T-cell (primary cell): ENCODE data around the gene ESPN. TPM values are rescaled to one million over a fixed set of nuclear protein-coding genes. Genes with fewer than 3 reads are reported as not detected.
"Not testable (repeated sequence)": the region's sequence is repeated elsewhere in the genome, so short reads cannot be mapped to it uniquely, and the experiment has no call there.

Source experiments
- ATAC-seq, 4 experiments: fragments of 200-7000 bp in 3 of 4; fragments of 150-1000 bp in 1 of 4; cut with Tn5 transposase; replicated peaks in 1 of 4; 1 replicate in 3 of 4; 2 replicates in 1 of 4; pipeline ENCODE4 v1.10.0; 2021; ENCODE audit warnings: moderate library complexity in 3 of 4, mild to moderate bottlenecking in 2 of 4, moderate number of reproducible peaks in 1 of 4
- CTCF ChIA-PET, 2 donors: fragments of 300-600 bp; sonication (Branson Sonifier 250); formaldehyde crosslinking; loops; one replicate each; lab custom pipeline; 2022; ENCODE audit warnings: antibody characterized with exemption in 2 of 2; lab: Charles Lee
- POLR2A ChIA-PET, 2 donors: fragments of 300-600 bp; sonication (Branson Sonifier 250); formaldehyde crosslinking; loops; one replicate each; lab custom pipeline; 2022; ENCODE audit warnings: antibody characterized with exemption in 2 of 2; lab: Charles Lee
- DNase-seq, 35 experiments: peaks; one replicate each; pipeline versions ENCODE4 v3.0.0 to v3.0.0-alpha.2; 2013 to 2023
- H3K27ac ChIP-seq: one replicate; pipeline ENCODE4 v1.5.1; 2013; ENCODE audit warnings: low read length
- H3K27me3 ChIP-seq, 2 experiments: replicated peaks in 1 of 2; 1 replicate in 1 of 2; 2 replicates in 1 of 2; pipeline versions ENCODE4 v1.6.1 to v1.7.0; 2013; ENCODE audit warnings: low read length in 1 of 2, mixed read lengths in 1 of 2; ENCODE audit not compliant: control insufficient read depth in 2 of 2, insufficient read depth in 2 of 2; ENCODE audit errors: extremely low read depth in 1 of 2
- H3K36me3 ChIP-seq, 2 donors: 1 replicate in 1 of 2; 2 replicates in 1 of 2; pipeline versions ENCODE4 v1.6.1 to v1.7.0; 2013; ENCODE audit warnings: low read length in 1 of 2; ENCODE audit not compliant: control insufficient read depth in 2 of 2, insufficient read depth in 1 of 2; ENCODE audit errors: extremely low read depth in 1 of 2
- H3K4me1 ChIP-seq, 2 experiments: 1 replicate in 1 of 2; 2 replicates in 1 of 2; pipeline versions ENCODE4 v1.6.1 to v1.7.0; 2013; ENCODE audit warnings: low read length in 2 of 2, mixed read lengths in 1 of 2; ENCODE audit not compliant: insufficient read depth in 2 of 2, control insufficient read depth in 1 of 2; ENCODE audit errors: extremely low read depth in 1 of 2
- H3K4me3 ChIP-seq, 2 donors: 1 replicate in 1 of 2; 2 replicates in 1 of 2; pipeline versions ENCODE4 v1.5.1 to v1.7.0; 2013; ENCODE audit warnings: mild to moderate bottlenecking in 2 of 2, low read length in 1 of 2, moderate library complexity in 1 of 2; ENCODE audit not compliant: control insufficient read depth in 1 of 2; ENCODE audit errors: extremely low read depth in 1 of 2
- H3K9me3 ChIP-seq: 2 replicates; pipeline ENCODE4 v1.7.0; 2013
- H3K27ac Mint-ChIP-seq, 2 donors: one replicate each; pipeline ENCODE4 v1.8.0; 2020 to 2021; ENCODE audit warnings: mild to moderate bottlenecking in 2 of 2, mixed read lengths in 2 of 2
- H3K27me3 Mint-ChIP-seq, 2 donors: one replicate each; pipeline ENCODE4 v1.8.0; 2021 to 2022; ENCODE audit warnings: mixed read lengths in 2 of 2
- H3K36me3 Mint-ChIP-seq: one replicate; pipeline ENCODE4 v1.8.0; 2021; ENCODE audit warnings: mixed read lengths
- H3K4me1 Mint-ChIP-seq, 3 donors: one replicate each; pipeline ENCODE4 v1.8.0; 2020 to 2022; ENCODE audit warnings: mixed read lengths in 3 of 3, mild to moderate bottlenecking in 1 of 3
- H3K4me3 Mint-ChIP-seq, 3 donors: one replicate each; pipeline ENCODE4 v1.8.0; 2020 to 2022; ENCODE audit warnings: mild to moderate bottlenecking in 3 of 3, mixed read lengths in 3 of 3, moderate library complexity in 3 of 3
- H3K9me3 Mint-ChIP-seq, 3 donors: one replicate each; pipeline ENCODE4 v1.8.0; 2020 to 2022; ENCODE audit warnings: mixed read lengths in 3 of 3
- WGBS: methylation state at CpG from one replicate; pipeline ENCODE4 v1.1.5; 2013; ENCODE audit warnings: missing lambda C conversion rate; ENCODE audit not compliant: insufficient coverage; 5-methylcytosine and 5-hydroxymethylcytosine counted together
- total RNA-seq, 35 experiments: library from RNA in 6 of 35; stranded (reverse) in 6 of 35; fragments of 120-200 nt in 1 of 35; gene quantifications; one replicate each; pipeline versions ENCODE4 v1.2.1 to v1.2.4 and lab custom pipeline; 2013 to 2026

The ESPN gene
- total RNA-seq, 5 donors from 2014 or later (not counting 1 experiment from before 2014, with no cell fraction given): 2.1 to 9.2 (median 6.2) TPM

DNA sequence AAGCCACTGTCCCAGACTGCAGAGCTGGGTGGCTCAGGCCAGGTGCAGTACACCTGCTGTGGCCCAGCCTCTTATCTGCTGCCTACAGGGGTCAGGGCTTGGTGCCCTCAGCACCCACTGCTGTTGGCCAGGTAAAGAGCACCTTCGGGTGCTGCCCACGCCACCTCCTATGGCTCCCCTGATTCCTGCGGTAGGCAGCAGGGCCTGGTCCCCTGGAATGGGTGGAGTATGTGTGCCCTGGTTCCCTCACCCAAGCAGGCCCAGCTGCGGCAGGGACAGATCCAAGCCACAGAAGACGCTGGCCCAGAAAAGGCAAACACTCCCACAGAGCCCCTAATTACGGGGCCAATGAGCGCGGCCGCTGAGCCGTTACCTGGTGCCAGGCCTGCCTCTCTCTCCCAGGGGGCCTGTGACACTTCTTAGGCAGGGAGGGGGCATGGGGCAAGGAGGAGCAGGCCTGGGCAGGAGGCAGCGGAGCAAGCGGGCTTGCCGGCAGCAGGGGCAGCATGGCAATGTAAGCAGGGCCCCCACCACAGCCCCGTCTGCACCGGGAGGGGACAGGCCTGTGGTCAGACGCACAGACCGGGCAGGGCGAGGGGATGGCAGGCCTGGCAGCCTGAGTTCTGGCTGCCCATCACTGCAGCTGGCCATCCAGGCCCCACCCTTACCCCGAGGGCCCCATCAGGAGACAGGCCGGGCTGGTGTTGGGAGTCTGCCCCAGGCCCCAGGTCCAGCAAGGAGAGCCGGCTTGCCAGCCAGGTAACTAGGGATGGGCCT lies 19.0 kb downstream of the ESPN start:
- Mint-ChIP-seq H3K4me3 (no peak overlapping the region), H3K27ac (no peak overlapping the region), H3K9me3 (no peaks in the 10 kb centered on the region), H3K4me1 (peaks cover 11 to 24% (median 14%) of the 10 kb centered on the region in 3 donors), H3K27me3 (peaks cover 21 to 45% of the 10 kb centered on the region in 2 donors), H3K36me3 (no peaks in the 10 kb centered on the region)
- 91% methylated on average over 16 of the region's 21 CpGs for WGBS
- Histone ChIP-seq H3K27ac (no peak overlapping the region), H3K36me3 (no peaks in the 10 kb centered on the region), H3K9me3 (no peaks in the 10 kb centered on the region), H3K4me1 (peaks cover 5 to 36% of the 10 kb centered on the region in 2 experiments), H3K4me3 (no peak overlapping the region), H3K27me3 (peaks cover 0 to 78% of the 10 kb centered on the region in 2 experiments)
- ChIA-PET POLR2A (no interaction called here), CTCF (interaction anchor here (0.5 to 1.0 kb wide), 6 partner anchors 14 to 201 kb away, joined by 3 to 6 read pairs (median 4); no protein-coding TSS in a partner anchor)
- DNase-seq (no peak), ATAC-seq (no peak)

DNA sequence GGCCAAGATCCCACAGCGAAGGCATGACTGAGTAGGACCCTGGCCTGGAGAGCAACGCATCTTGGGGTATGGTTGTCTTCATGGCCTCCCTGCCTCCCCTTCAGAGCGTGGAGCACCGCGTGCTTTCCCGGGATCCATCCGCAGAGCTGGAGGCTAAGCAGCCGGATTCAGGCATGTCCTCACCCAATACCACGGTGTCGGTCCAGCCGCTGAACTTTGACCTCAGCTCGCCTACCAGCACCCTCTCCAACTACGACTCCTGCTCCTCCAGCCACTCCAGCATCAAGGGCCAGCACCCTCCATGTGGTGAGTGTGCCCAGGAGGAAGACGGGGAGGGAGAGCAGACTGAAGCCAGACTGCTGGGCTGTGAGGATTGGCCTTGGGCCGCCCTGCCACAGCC lies 19.8 kb downstream of the ESPN start:
- Mint-ChIP-seq H3K9me3 (no peaks in the 10 kb centered on the region), H3K27ac (no peak overlapping the region), H3K4me3 (no peak overlapping the region), H3K4me1 (peaks cover 14 to 26% (median 15%) of the 10 kb centered on the region in 3 donors), H3K27me3 (peaks cover 23 to 46% of the 10 kb centered on the region in 2 donors), H3K36me3 (no peaks in the 10 kb centered on the region)
- Histone ChIP-seq H3K4me1 (peaks cover 5 to 41% of the 10 kb centered on the region in 2 experiments), H3K27me3 (peaks cover under 1 to 78% of the 10 kb centered on the region in 2 experiments), H3K4me3 (no peak overlapping the region), H3K27ac (no peak overlapping the region), H3K9me3 (no peaks in the 10 kb centered on the region), H3K36me3 (no peaks in the 10 kb centered on the region)
- ChIA-PET CTCF (no interaction called here), POLR2A (no interaction called here)
- DNase-seq: no peak
- no peak for ATAC-seq
- WGBS: 93% methylated on average over 2 of the region's 15 CpGs

DNA sequence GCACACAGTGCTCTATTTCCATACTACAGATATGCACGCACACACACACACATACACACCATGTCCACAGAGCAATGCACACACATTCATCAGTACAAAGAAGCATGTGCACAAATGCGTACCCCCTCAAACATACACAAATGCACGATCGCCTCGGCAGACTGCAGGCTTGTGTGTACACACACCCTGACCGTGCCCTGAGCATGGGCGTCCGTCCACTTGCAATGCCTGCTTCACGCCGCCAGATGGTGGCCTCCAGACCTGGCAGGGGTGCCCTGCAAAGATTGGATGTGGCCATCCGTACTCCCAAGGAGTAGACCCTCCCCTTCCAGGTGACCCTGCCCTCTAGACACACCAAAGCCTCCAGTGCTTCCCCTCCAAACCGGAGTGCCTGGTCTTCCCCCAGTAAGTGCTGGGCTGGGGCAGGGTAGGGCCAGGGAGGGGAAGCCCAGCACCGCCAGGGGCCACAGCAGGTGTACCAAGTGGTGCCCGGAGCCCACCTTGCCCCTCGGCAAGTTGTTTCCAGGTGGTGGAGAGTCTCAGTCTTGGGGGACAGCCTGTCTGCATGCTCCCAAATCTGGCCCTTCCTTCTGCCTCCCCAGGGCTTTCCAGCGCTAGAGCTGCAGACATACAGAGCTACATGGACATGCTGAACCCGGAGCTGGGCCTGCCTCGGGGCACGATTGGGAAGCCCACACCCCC lies 20.6 kb downstream of the ESPN start:
- CTCF ChIA-PET: no interaction called here
- Mint-ChIP-seq H3K27ac (no peak overlapping the region), H3K9me3 (no peaks in the 10 kb centered on the region), H3K27me3 (peaks cover 26 to 49% of the 10 kb centered on the region in 2 donors), H3K4me3 (peak overlapping the region in 2 of 3 donors; percentile 7 to 9), H3K36me3 (no peaks in the 10 kb centered on the region), H3K4me1 (peaks cover 16 to 29% (median 17%) of the 10 kb centered on the region in 3 donors)
- Histone ChIP-seq H3K9me3 (no peaks in the 10 kb centered on the region), H3K4me1 (peaks cover 8 to 44% of the 10 kb centered on the region in 2 experiments), H3K36me3 (no peaks in the 10 kb centered on the region), H3K27ac (no peak overlapping the region), H3K4me3 (no peak overlapping the region), H3K27me3 (peaks cover 4 to 79% of the 10 kb centered on the region in 2 experiments)
- POLR2A ChIA-PET: no interaction called here
- 53% methylated on average over 10 of the region's 19 CpGs for WGBS
- ATAC-seq (no peak), DNase-seq (peak in 13 of 35 experiments; percentile 28 to 61 (median 39))

DNA sequence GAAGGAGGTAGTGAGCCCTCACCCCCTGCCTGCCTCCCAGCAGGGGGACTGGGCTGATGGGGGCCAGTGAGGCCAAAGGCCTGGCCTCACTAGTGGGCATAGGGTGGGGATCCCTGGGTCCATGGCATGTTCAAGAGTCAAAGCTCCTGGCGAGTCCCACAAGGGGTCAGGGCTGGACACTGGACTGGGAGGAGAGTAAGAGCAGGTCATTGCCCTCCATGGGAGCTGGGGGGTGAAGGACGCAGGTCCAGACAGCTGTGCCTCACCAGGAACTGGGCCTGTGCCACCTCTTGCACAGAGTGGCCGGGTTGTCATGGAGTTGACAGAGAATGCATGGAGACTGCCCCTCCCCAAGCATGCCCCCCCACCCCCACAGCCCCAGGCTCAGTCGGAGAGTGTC lies 21.4 kb downstream of the ESPN start:
- H3K27ac ChIP-seq, H3K9me3 ChIP-seq, DNase-seq, H3K27ac Mint-ChIP-seq, H3K36me3 ChIP-seq, H3K36me3 Mint-ChIP-seq, H3K9me3 Mint-ChIP-seq, H3K4me3 ChIP-seq, POLR2A ChIA-PET, ATAC-seq: not testable (repeated sequence)
- CTCF ChIA-PET: interaction anchor here in 1 of 2 donors (1.2 kb wide), 1 partner anchor 25 kb away, joined by 3 read pairs; no protein-coding TSS in a partner anchor
- peaks cover 5 to 84% of the 10 kb centered on the region in 2 experiments for H3K27me3 ChIP-seq
- no CpG with 5 or more reads among the region's 4 CpGs for WGBS
- Mint-ChIP-seq H3K4me3 (peak overlapping the region in 1 of 3 donors; percentile 74), H3K27me3 (peaks cover 29 to 55% of the 10 kb centered on the region in 2 donors), H3K4me1 (peaks cover 16 to 31% (median 17%) of the 10 kb centered on the region in 3 donors)
- peaks cover 8 to 38% of the 10 kb centered on the region in 2 experiments for H3K4me1 ChIP-seq

DNA sequence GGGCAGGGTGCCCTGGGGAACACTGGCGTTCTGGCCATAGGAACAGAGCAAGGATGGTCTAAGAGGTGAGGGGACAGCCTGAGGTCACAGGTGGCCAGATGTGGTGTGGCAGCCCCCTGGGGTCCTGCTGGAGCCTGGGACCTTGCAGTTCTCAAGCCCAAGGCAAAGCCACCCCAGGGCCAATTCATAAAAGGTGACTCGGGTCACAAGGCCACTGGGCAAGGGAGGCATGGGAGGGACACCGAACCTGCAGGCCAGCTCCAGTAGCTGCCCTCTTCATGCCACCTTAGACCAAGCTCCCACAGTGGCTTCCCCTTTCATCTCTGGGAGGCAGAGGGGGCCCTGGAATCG lies 22.1 kb downstream of the ESPN start:
- WGBS: 53% methylated on average over 4 of the region's 4 CpGs
- H3K9me3 ChIP-seq: no peaks in the 10 kb centered on the region
- peak overlapping the region in 1 of 2 donors; percentile 12 for H3K4me3 ChIP-seq
- Mint-ChIP-seq H3K4me1 (peaks cover 16 to 30% (median 17%) of the 10 kb centered on the region in 3 donors), H3K9me3 (no peaks in the 10 kb centered on the region), H3K4me3 (peak overlapping the region in 2 of 3 donors; percentile 6 to 74), H3K36me3 (no peaks in the 10 kb centered on the region), H3K27me3 (peaks cover 29 to 51% of the 10 kb centered on the region in 2 donors), H3K27ac (peak overlapping the region in 1 of 2 donors; percentile 61)
- H3K4me1 ChIP-seq: peaks cover 8 to 36% of the 10 kb centered on the region in 2 experiments
- ATAC-seq: no peak
- CTCF ChIA-PET: interaction anchor here in 1 of 2 donors (1.2 kb wide), 1 partner anchor 26 kb away, joined by 3 read pairs; no protein-coding TSS in a partner anchor
- POLR2A ChIA-PET: no interaction called here
- H3K27ac ChIP-seq: no peak overlapping the region
- peaks cover 5 to 84% of the 10 kb centered on the region in 2 experiments for H3K27me3 ChIP-seq
- DNase-seq: no peak
- no peaks in the 10 kb centered on the region for H3K36me3 ChIP-seq
